Measurements from ENCODE around the gene PHLDA1. TPM values are rescaled to one million over a fixed set of nuclear protein-coding genes. Genes with fewer than 3 reads are reported as not detected.

Gene PHLDA1
- total and polyA plus RNA-seq, 10 of the 15 experiments (the other 5 are each of a cell fraction or from before 2014, with no cell fraction given), result 0.66 to 14.2 (median 1.3) TPM

GRCh38 chr12:75976113-75976512 is 55.5 kb downstream of the PHLDA1 start:
- ChIA-PET CTCF (interaction anchor here (1.1 kb wide), 1 partner anchor 39 kb away, joined by 4 read pairs; no protein-coding TSS in a partner anchor), SMC1A (ENCODE audit: uncharacterized antibody, unreplicated experiment) (interaction anchor here (0.7 to 14.9 kb wide), 7 partner anchors 9 to 335 kb away, joined by 3 to 327 read pairs (median 10); partner anchors contain the start of gene PHLDA1), RAD21 (ENCODE audit: unreplicated experiment) (interaction anchor here (1.6 kb wide), 1 partner anchor 54 kb away, joined by 4 read pairs; no protein-coding TSS in a partner anchor), POLR2A (interaction anchor here (1.2 to 1.9 kb wide), 3 partner anchors 9 to 13 kb away, joined by 4 to 6 read pairs (median 4); no protein-coding TSS in a partner anchor)
- no peak overlapping the region for H3K4me3 ChIP-seq
- no peak overlapping the region for H3K4me2 ChIP-seq (ENCODE audit: control insufficient read depth, insufficient read depth)
- WGBS (ENCODE audit: insufficient coverage, insufficient replicate concordance, low lambda C conversion rate, missing lambda C conversion rate), result 72% methylated on average over 3 of the region's 3 CpGs
- intact Hi-C loops (cut with micrococcal nuclease; ENCODE audit: unreplicated experiment) (no loop called here), in situ Hi-C loops (cut with MboI) (no loop called here)
- H3K27me3 ChIP-seq (replicated peaks in 1 of 2; ENCODE audit: control insufficient read depth in 2 of 2, insufficient read depth in 2 of 2, low read length in 1 of 2), result no peaks in the 10 kb centered on the region
- no peak overlapping the region for H3K9ac ChIP-seq (ENCODE audit: control insufficient read depth, insufficient read depth, low read length)
- H3K79me2 ChIP-seq (ENCODE audit: control insufficient read depth, insufficient read depth, low read length), result no peaks in the 10 kb centered on the region
- no peak for FAIRE-seq
- H3K4me1 ChIP-seq (ENCODE audit: control insufficient read depth, insufficient read depth, low read length), result peaks cover 21% of the 10 kb centered on the region
- H3K9me3 ChIP-seq (replicated peaks; ENCODE audit: control insufficient read depth, insufficient read depth, low read length), result no peaks in the 10 kb centered on the region
- TF ChIP-seq CREM (IDR thresholded peaks at IDR 0.05; ENCODE audit: low read depth) (no peak), PML (IDR thresholded peaks at IDR 0.05; ENCODE audit: low read length) (no peak), SMC3 (IDR thresholded peaks at IDR 0.05; ENCODE audit: borderline replicate concordance, low read length) (no peak), SKIL (IDR thresholded peaks at IDR 0.05; ENCODE audit: low read depth, poor library complexity, severe bottlenecking) (no peak), SRF (IDR thresholded peaks at IDR 0.05; ENCODE audit: low read depth in 2 of 2, low read length in 2 of 2) (no peak), CUX1 (IDR thresholded peaks at IDR 0.05; ENCODE audit: insufficient replicate concordance, low read depth, low read length) (no peak), SMARCA5 (IDR thresholded peaks at IDR 0.05) (no peak), ZNF24 (IDR thresholded peaks at IDR 0.05) (no peak), HDAC2 (IDR thresholded peaks at IDR 0.05) (no peak)
- TF ChIP-seq, protein P1, sequence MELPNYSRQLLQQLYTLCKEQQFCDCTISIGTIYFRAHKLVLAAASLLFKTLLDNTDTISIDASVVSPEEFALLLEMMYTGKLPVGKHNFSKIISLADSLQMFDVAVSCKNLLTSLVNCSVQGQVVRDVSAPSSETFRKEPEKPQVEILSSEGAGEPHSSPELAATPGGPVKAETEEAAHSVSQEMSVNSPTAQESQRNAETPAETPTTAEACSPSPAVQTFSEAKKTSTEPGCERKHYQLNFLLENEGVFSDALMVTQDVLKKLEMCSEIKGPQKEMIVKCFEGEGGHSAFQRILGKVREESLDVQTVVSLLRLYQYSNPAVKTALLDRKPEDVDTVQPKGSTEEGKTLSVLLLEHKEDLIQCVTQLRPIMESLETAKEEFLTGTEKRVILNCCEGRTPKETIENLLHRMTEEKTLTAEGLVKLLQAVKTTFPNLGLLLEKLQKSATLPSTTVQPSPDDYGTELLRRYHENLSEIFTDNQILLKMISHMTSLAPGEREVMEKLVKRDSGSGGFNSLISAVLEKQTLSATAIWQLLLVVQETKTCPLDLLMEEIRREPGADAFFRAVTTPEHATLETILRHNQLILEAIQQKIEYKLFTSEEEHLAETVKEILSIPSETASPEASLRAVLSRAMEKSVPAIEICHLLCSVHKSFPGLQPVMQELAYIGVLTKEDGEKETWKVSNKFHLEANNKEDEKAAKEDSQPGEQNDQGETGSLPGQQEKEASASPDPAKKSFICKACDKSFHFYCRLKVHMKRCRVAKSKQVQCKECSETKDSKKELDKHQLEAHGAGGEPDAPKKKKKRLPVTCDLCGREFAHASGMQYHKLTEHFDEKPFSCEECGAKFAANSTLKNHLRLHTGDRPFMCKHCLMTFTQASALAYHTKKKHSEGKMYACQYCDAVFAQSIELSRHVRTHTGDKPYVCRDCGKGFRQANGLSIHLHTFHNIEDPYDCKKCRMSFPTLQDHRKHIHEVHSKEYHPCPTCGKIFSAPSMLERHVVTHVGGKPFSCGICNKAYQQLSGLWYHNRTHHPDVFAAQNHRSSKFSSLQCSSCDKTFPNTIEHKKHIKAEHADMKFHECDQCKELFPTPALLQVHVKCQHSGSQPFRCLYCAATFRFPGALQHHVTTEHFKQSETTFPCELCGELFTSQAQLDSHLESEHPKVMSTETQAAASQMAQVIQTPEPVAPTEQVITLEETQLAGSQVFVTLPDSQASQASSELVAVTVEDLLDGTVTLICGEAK (IDR thresholded peaks at IDR 0.05; ENCODE audit: borderline replicate concordance), result no peak
- DNase-seq (ENCODE audit: low read depth, low spot score), result no peak
- no peaks in the 10 kb centered on the region for H3K36me3 ChIP-seq (ENCODE audit: control insufficient read depth in 2 of 2, insufficient read depth in 2 of 2, low read length in 1 of 2)
- BruUV-seq (replicated peaks), result no TSS peak
- H3K27ac ChIP-seq (ENCODE audit: control insufficient read depth, insufficient read depth), result no peak overlapping the region
- peak overlapping the region; percentile 47; the same call in 1 of the 2 replicates for H2AFZ ChIP-seq (ENCODE audit: control insufficient read depth, low read depth, low read length)
- no peak for ATAC-seq
- H4K20me1 ChIP-seq (ENCODE audit: control insufficient read depth, insufficient read depth), result no peaks in the 10 kb centered on the region
